Neutrophil (primary cell): ENCODE results near the gene POLR1H.

Source experiments
- H3K27ac ChIP-seq: fragments of 200-600 bp; sonication (generic); 2 replicates; pipeline ENCODE4 v1.5.1; 2016; ENCODE audit warnings: mild to moderate bottlenecking, moderate library complexity
- H3K27me3 ChIP-seq: fragments of 200-600 bp; sonication (generic); 2 replicates; pipeline ENCODE4 v1.6.0; 2016; ENCODE audit warnings: mild to moderate bottlenecking
- H3K36me3 ChIP-seq: fragments of 200-600 bp; sonication (generic); 2 replicates; pipeline ENCODE4 v1.5.1; 2017
- H3K4me1 ChIP-seq, 2 experiments: fragments of 200-600 bp in 1 of 2; sonication (generic) in 1 of 2; 1 replicate in 1 of 2; 2 replicates in 1 of 2; pipeline versions ENCODE4 v1.5.1 to v1.6.1; 2013 to 2016; ENCODE audit warnings: low read depth in 1 of 2, low read length in 1 of 2, mild to moderate bottlenecking in 1 of 2, moderate library complexity in 1 of 2; ENCODE audit not compliant: control insufficient read depth in 1 of 2, insufficient read depth in 1 of 2
- H3K4me3 ChIP-seq, 2 experiments: fragments of 200-600 bp in 1 of 2; sonication (generic) in 1 of 2; 1 replicate in 1 of 2; 2 replicates in 1 of 2; pipeline ENCODE4 v1.5.1; 2013 to 2016; ENCODE audit warnings: low read depth in 1 of 2, low read length in 1 of 2, mild to moderate bottlenecking in 1 of 2, moderate library complexity in 1 of 2
- H3K9me3 ChIP-seq: fragments of 200-600 bp; sonication (generic); 2 replicates; pipeline ENCODE4 v1.5.1; 2016
- CTCF ChIP-seq: fragments of 200-600 bp; sonication (generic); IDR thresholded peaks from 2 replicates; pipeline ENCODE4 v1.5.1; 2016; ENCODE audit warnings: antibody characterized with exemption

Gene POLR1H

GRCh38 chr6:30075790-30076732, 15.0 kb downstream of the POLR1H start:
- no peak overlapping the region for H3K4me3 ChIP-seq
- H3K36me3 ChIP-seq = no peaks in the 10 kb centered on the region
- no peak overlapping the region for H3K27ac ChIP-seq
- peaks cover 94% of the 10 kb centered on the region for H3K27me3 ChIP-seq
- H3K9me3 ChIP-seq = no peaks in the 10 kb centered on the region
- no peak for TF ChIP-seq CTCF
- no peaks in the 10 kb centered on the region for H3K4me1 ChIP-seq

GRCh38 chr6:30077218-30077617, 16.2 kb downstream of the POLR1H start:
- no peak for TF ChIP-seq CTCF
- no peak overlapping the region for H3K27ac ChIP-seq
- H3K36me3 ChIP-seq = no peaks in the 10 kb centered on the region
- no peaks in the 10 kb centered on the region for H3K9me3 ChIP-seq
- H3K27me3 ChIP-seq = peaks cover 82% of the 10 kb centered on the region
- H3K4me1 ChIP-seq = no peaks in the 10 kb centered on the region
- no peak overlapping the region for H3K4me3 ChIP-seq

- H3K4me1 ChIP-seq = no peaks in the 10 kb centered on the region
- no peaks in the 10 kb centered on the region for H3K36me3 ChIP-seq
- peaks cover 66% of the 10 kb centered on the region for H3K27me3 ChIP-seq
- no peak overlapping the region for H3K4me3 ChIP-seq
- H3K9me3 ChIP-seq = no peaks in the 10 kb centered on the region
- no peak overlapping the region for H3K27ac ChIP-seq
- TF ChIP-seq CTCF = no peak
These were observed 26.8 kb downstream of the POLR1H start for GRCh38 chr6:30087876-30088275.

GRCh38 chr6:30091577-30092381, 30.7 kb downstream of the POLR1H start:
- TF ChIP-seq CTCF = no peak
- Histone ChIP-seq H3K27me3 (peaks cover 98% of the 10 kb centered on the region), H3K4me1 (no peaks in the 10 kb centered on the region), H3K4me3 (no peak overlapping the region), H3K9me3 (no peaks in the 10 kb centered on the region), H3K27ac (no peak overlapping the region), H3K36me3 (no peaks in the 10 kb centered on the region)

- Histone ChIP-seq H3K4me3 (no peak overlapping the region), H3K36me3 (no peaks in the 10 kb centered on the region), H3K27ac (no peak overlapping the region), H3K9me3 (no peaks in the 10 kb centered on the region), H3K27me3 (peaks cover 98% of the 10 kb centered on the region), H3K4me1 (no peaks in the 10 kb centered on the region)
- TF ChIP-seq CTCF = no peak
These were observed 31.9 kb downstream of the POLR1H start for GRCh38 chr6:30092852-30093543.
